ENCODE results near the gene CHD6. TPM values are rescaled to one million over a fixed set of nuclear protein-coding genes. Genes with fewer than 3 reads are reported as not detected.

Gene CHD6
- total RNA-seq, 1 experiment from 2014 or later: 27.2 TPM

GRCh38 chr20:41649489-41649888, 31.3 kb upstream of the CHD6 start:
- no peak overlapping the region for H3K27ac Mint-ChIP-seq (ENCODE audit: low read depth, unreplicated experiment)
- intact Hi-C loops (cut with micrococcal nuclease): no loop called here
- H3K4me1 Mint-ChIP-seq (ENCODE audit: insufficient read depth, unreplicated experiment): peaks cover 12% of the 10 kb centered on the region
- BruUV-seq (replicated peaks): no TSS peak
- TF ChIP-seq CTCF (IDR thresholded peaks at IDR 0.05; ENCODE audit: unreplicated experiment): no peak
- H3K4me3 Mint-ChIP-seq (ENCODE audit: unreplicated experiment): no peak overlapping the region
- POLR2A ChIA-PET: interaction anchor here (0.7 to 2.0 kb wide), 2 partner anchors 32 to 81 kb away, joined by 3 to 8 read pairs; partner anchors contain the start of gene CHD6
- no peak for DNase-seq (ENCODE audit: unreplicated experiment)
- H3K36me3 Mint-ChIP-seq (ENCODE audit: insufficient read depth, unreplicated experiment): no peaks in the 10 kb centered on the region
- H3K27me3 Mint-ChIP-seq (ENCODE audit: insufficient read depth, unreplicated experiment): peaks cover 47% of the 10 kb centered on the region
- no peaks in the 10 kb centered on the region for H3K9me3 Mint-ChIP-seq (ENCODE audit: unreplicated experiment)
- CTCF ChIA-PET: interaction anchor here (0.7 to 1.3 kb wide), 6 partner anchors 15 to 1539 kb away, joined by 3 to 6 read pairs (median 3); no protein-coding TSS in a partner anchor

GRCh38 chr20:41645372-41645771, 27.2 kb upstream of the CHD6 start:
- POLR2A ChIA-PET: interaction anchor here (0.6 to 2.1 kb wide), 3 partner anchors 9 to 28 kb away, joined by 3 to 13 read pairs (median 3); partner anchors contain the start of gene CHD6
- CTCF ChIA-PET: interaction anchor here (1.2 kb wide), 2 partner anchors 41 to 47 kb away, joined by 3 read pairs; no protein-coding TSS in a partner anchor
- no TSS peak for BruUV-seq (replicated peaks)

GRCh38 chr20:41643504-41643938, 25.3 kb upstream of the CHD6 start:
- no peaks in the 10 kb centered on the region for H3K9me3 Mint-ChIP-seq (ENCODE audit: unreplicated experiment)
- peak; percentile 54 for DNase-seq (ENCODE audit: unreplicated experiment)
- H3K4me1 Mint-ChIP-seq (ENCODE audit: insufficient read depth, unreplicated experiment): peaks cover 16% of the 10 kb centered on the region
- ChIA-PET POLR2A (interaction anchor here (0.7 to 2.3 kb wide), 7 partner anchors 9 to 49 kb away, joined by 3 to 5 read pairs (median 4); partner anchors contain the start of gene CHD6), CTCF (interaction anchor here (0.5 to 1.2 kb wide), 5 partner anchors 11 to 90 kb away, joined by 3 read pairs; partner anchors contain the start of gene CHD6)
- no peak overlapping the region for H3K4me3 Mint-ChIP-seq (ENCODE audit: unreplicated experiment)
- H3K36me3 Mint-ChIP-seq (ENCODE audit: insufficient read depth, unreplicated experiment): no peaks in the 10 kb centered on the region
- TF ChIP-seq CTCF (IDR thresholded peaks at IDR 0.05; ENCODE audit: unreplicated experiment): no peak
- peaks cover 17% of the 10 kb centered on the region for H3K27me3 Mint-ChIP-seq (ENCODE audit: insufficient read depth, unreplicated experiment)
- BruUV-seq (replicated peaks): no TSS peak
- intact Hi-C loops (cut with micrococcal nuclease): no loop called here
- peak overlapping the region; percentile 63 for H3K27ac Mint-ChIP-seq (ENCODE audit: low read depth, unreplicated experiment)

More at GRCh38 chr20:41645372-41645771, 27.2 kb upstream of the CHD6 start:
- peak; percentile 61 for DNase-seq (ENCODE audit: unreplicated experiment)
- intact Hi-C loops (cut with micrococcal nuclease): no loop called here
- no peaks in the 10 kb centered on the region for H3K9me3 Mint-ChIP-seq (ENCODE audit: unreplicated experiment)
- no peaks in the 10 kb centered on the region for H3K36me3 Mint-ChIP-seq (ENCODE audit: insufficient read depth, unreplicated experiment)
- H3K4me3 Mint-ChIP-seq (ENCODE audit: unreplicated experiment): no peak overlapping the region
- peaks cover 17% of the 10 kb centered on the region for H3K27me3 Mint-ChIP-seq (ENCODE audit: insufficient read depth, unreplicated experiment)
- no peak for TF ChIP-seq CTCF (IDR thresholded peaks at IDR 0.05; ENCODE audit: unreplicated experiment)
- peaks cover 16% of the 10 kb centered on the region for H3K4me1 Mint-ChIP-seq (ENCODE audit: insufficient read depth, unreplicated experiment)
- H3K27ac Mint-ChIP-seq (ENCODE audit: low read depth, unreplicated experiment): no peak overlapping the region

- DNase-seq (ENCODE audit: unreplicated experiment): no peak
- Mint-ChIP-seq H3K27ac (ENCODE audit: low read depth, unreplicated experiment) (no peak overlapping the region), H3K27me3 (ENCODE audit: insufficient read depth, unreplicated experiment) (peaks cover 19% of the 10 kb centered on the region), H3K4me3 (ENCODE audit: unreplicated experiment) (no peak overlapping the region), H3K36me3 (ENCODE audit: insufficient read depth, unreplicated experiment) (no peaks in the 10 kb centered on the region), H3K4me1 (ENCODE audit: insufficient read depth, unreplicated experiment) (peaks cover 4% of the 10 kb centered on the region), H3K9me3 (ENCODE audit: unreplicated experiment) (no peaks in the 10 kb centered on the region)
- intact Hi-C loops (cut with micrococcal nuclease): no loop called here
- no TSS peak for BruUV-seq (replicated peaks)
- TF ChIP-seq CTCF (IDR thresholded peaks at IDR 0.05; ENCODE audit: unreplicated experiment): no peak
- CTCF ChIA-PET: no interaction called here
- POLR2A ChIA-PET: interaction anchor here (0.6 to 2.2 kb wide), 2 partner anchors 21 to 926 kb away, joined by 3 to 12 read pairs; partner anchors contain the start of gene CHD6
Measured at GRCh38 chr20:41639630-41640029, 21.5 kb upstream of the CHD6 start.

Measured in MCF 10A (cell line).